H1 (cell line): ENCODE results near the gene ANXA1. TPM values are rescaled to one million over a fixed set of nuclear protein-coding genes. Genes with fewer than 3 reads are reported as not detected.

Source experiments
- ATF2 ChIP-seq: IDR thresholded peaks from 2 replicates; pipeline ENCODE4 v1.6.1; 2012; ENCODE audit warnings: low read length, inconsistent platforms
- BCL11A ChIP-seq, 2 experiments: IDR thresholded peaks; one replicate each; pipeline ENCODE4 v1.6.1; 2011; ENCODE audit warnings: low read depth in 2 of 2, low read length in 2 of 2, mild to moderate bottlenecking in 2 of 2
- E2F6 ChIP-seq: IDR thresholded peaks from 2 replicates; pipeline ENCODE4 v1.6.1; 2012; ENCODE audit warnings: inconsistent platforms
- JUN ChIP-seq: IDR thresholded peaks from 2 replicates; pipeline ENCODE4 v1.6.1; 2011; ENCODE audit warnings: low read depth, mild to moderate bottlenecking, improper control_type of control experiment, low read length
- SAP30 ChIP-seq: fragments of 300-600 bp; sonication (generic); IDR thresholded peaks from 2 replicates; pipeline ENCODE4 v1.7.1; 2012; ENCODE audit warnings: low read length, moderate library complexity, mild to moderate bottlenecking, inconsistent platforms; ENCODE audit not compliant: insufficient read depth, insufficient replicate concordance
- SRF ChIP-seq: IDR thresholded peaks from 2 replicates; pipeline ENCODE4 v1.6.1; 2011; ENCODE audit warnings: mild to moderate bottlenecking, low read depth, low read length, moderate library complexity
- SUZ12 ChIP-seq: fragments of 200-600 bp; sonication (generic); IDR thresholded peaks from 2 replicates; pipeline ENCODE4 v1.6.1; 2012; ENCODE audit warnings: mild to moderate bottlenecking, inconsistent platforms, low read length, moderate library complexity, mixed read lengths
- polyA plus RNA-seq, 7 experiments: library from polyadenylated mRNA; depleted of rRNA in 3 of 7; stranded (reverse) in 5 of 7; unstranded in 2 of 7; fragments of >200 nt in 5 of 7; fragments of 200-250 nt in 2 of 7; gene quantifications; 1 replicate in 5 of 7; 2 replicates in 1 of 7; 4 replicates in 1 of 7; pipeline versions ENCODE4 v1.2.1 to v1.2.3, GENCODE V29; 2011 to 2013; ENCODE audit warnings: missing spikeins in 2 of 7, mixed read lengths in 2 of 7
- total RNA-seq: library from RNA; stranded (reverse); fragmentation: NEBNext Ultra II Directional; extraction: Animal tissue kit (Norgen Biotek cat#: 25700); gene quantifications from 2 replicates; pipeline ENCODE4 v1.2.1, GENCODE V29; 2021

ANXA1 gene
- total and polyA plus RNA-seq, 2 of the 8 experiments (the other 6 are each of a cell fraction or from before 2014, with no cell fraction given): 0.71 to 5.7 TPM

- TF ChIP-seq ATF2: no peak
- no peak for TF ChIP-seq SRF
- TF ChIP-seq SAP30: no peak
- no peak for TF ChIP-seq BCL11A (IDR thresholded peaks at IDR 0.05; ENCODE audit: low read depth in 2 of 2, low read length in 2 of 2)
- TF ChIP-seq E2F6: no peak
- TF ChIP-seq JUN: no peak
- TF ChIP-seq SUZ12: no peak
Observed at GRCh38 chr9:73132034-73132776, 19.5 kb upstream of the ANXA1 start (continued).
